GM23248 (cell line): ENCODE results near the gene RNF128.

Source experiments
- EZH2 ChIP-seq: fragments of 200-600 bp; sonication (generic); IDR thresholded peaks from 2 replicates; pipeline ENCODE4 v1.6.1; 2018; ENCODE audit warnings: antibody characterized with exemption, mild to moderate bottlenecking; ENCODE audit not compliant: insufficient read depth, poor library complexity, severe bottlenecking
- EZH2phosphoT487 ChIP-seq: fragments of 200-600 bp; sonication (generic); IDR thresholded peaks from 2 replicates; pipeline ENCODE4 v1.6.1; 2018; ENCODE audit warnings: antibody characterized with exemption, moderate library complexity, mild to moderate bottlenecking, low read depth; ENCODE audit not compliant: insufficient read depth

GRCh38 chrX:106725931-106726330, 570 bp upstream of the RNF128 start:
- no peak for TF ChIP-seq EZH2
- TF ChIP-seq EZH2phosphoT487, result no peak
